Liver (tissue), 9 donors: ENCODE results near the gene ROR1. TPM values are rescaled to one million over a fixed set of nuclear protein-coding genes. Genes with fewer than 3 reads are reported as not detected.

Experiments
- DNase-seq: peaks from one replicate; pipeline ENCODE4 v3.0.0-alpha.2; 2017; ENCODE audit warnings: low spot score
- H3K27ac ChIP-seq, 2 donors: one replicate each; pipeline ENCODE4 v1.7.0; 2013; ENCODE audit warnings: inconsistent platforms in 2 of 2, low read length in 2 of 2, control low read depth in 1 of 2, low read depth in 1 of 2, mild to moderate bottlenecking in 1 of 2
- H3K27me3 ChIP-seq, 4 donors: one replicate each; pipeline versions ENCODE4 v1.6.1 to v1.7.0; 2013; ENCODE audit warnings: low read length in 3 of 4, inconsistent platforms in 1 of 4, mild to moderate bottlenecking in 1 of 4, moderate library complexity in 1 of 4; ENCODE audit not compliant: control insufficient read depth in 4 of 4, insufficient read depth in 4 of 4
- H3K36me3 ChIP-seq, 4 donors: one replicate each; pipeline versions ENCODE4 v1.6.1 to v1.7.0; 2013; ENCODE audit warnings: low read length in 3 of 4, mild to moderate bottlenecking in 3 of 4, low read depth in 1 of 4, moderate library complexity in 1 of 4; ENCODE audit not compliant: control insufficient read depth in 4 of 4, insufficient read depth in 3 of 4
- H3K4me1 ChIP-seq, 4 donors: one replicate each; pipeline versions ENCODE4 v1.6.1 to v1.7.0; 2013; ENCODE audit warnings: low read length in 3 of 4, mild to moderate bottlenecking in 3 of 4, moderate library complexity in 1 of 4; ENCODE audit not compliant: control insufficient read depth in 4 of 4, insufficient read depth in 4 of 4
- H3K4me3 ChIP-seq, 3 donors: one replicate each; pipeline versions ENCODE4 v1.6.1 to v1.7.0; 2013; ENCODE audit warnings: low read length in 3 of 3, control low read depth in 1 of 3, low read depth in 1 of 3, mild to moderate bottlenecking in 1 of 3
- H3K9ac ChIP-seq, 2 donors: one replicate each; pipeline ENCODE4 v1.7.0; 2013; ENCODE audit warnings: low read length in 2 of 2, mild to moderate bottlenecking in 2 of 2, moderate library complexity in 2 of 2, control low read depth in 1 of 2, low read depth in 1 of 2
- H3K9me3 ChIP-seq, 4 donors: one replicate each; pipeline versions ENCODE4 v1.6.1 to v1.7.0; 2013; ENCODE audit warnings: low read length in 3 of 4; ENCODE audit not compliant: control insufficient read depth in 4 of 4
- EGR1 ChIP-seq, 2 donors: IDR thresholded peaks; 2 replicates each; pipeline ENCODE4 v1.6.1; 2016 to 2018; ENCODE audit warnings: antibody characterized with exemption in 2 of 2, low read depth in 2 of 2
- FOXA2 ChIP-seq: IDR thresholded peaks from 2 replicates; pipeline ENCODE4 v1.6.1; 2016; ENCODE audit warnings: antibody characterized with exemption
- HNF4A ChIP-seq, 2 donors: conservative IDR thresholded peaks; 2 replicates each; pipeline ENCODE4 v1.6.1; 2016; ENCODE audit warnings: antibody characterized with exemption in 2 of 2, mild to moderate bottlenecking in 2 of 2
- HNF4G ChIP-seq: IDR thresholded peaks from 2 replicates; pipeline ENCODE4 v1.6.1; 2016; ENCODE audit warnings: antibody characterized with exemption
- JUND ChIP-seq, 2 donors: IDR thresholded peaks; 2 replicates each; pipeline ENCODE4 v1.6.1; 2016; ENCODE audit warnings: antibody characterized with exemption in 2 of 2
- RXRA ChIP-seq, 2 donors: IDR thresholded peaks; 2 replicates each; pipeline ENCODE4 v1.6.1; 2017 to 2018; ENCODE audit warnings: antibody characterized with exemption in 2 of 2, mild to moderate bottlenecking in 1 of 2
- TAF1 ChIP-seq: conservative IDR thresholded peaks from 2 replicates; pipeline ENCODE4 v1.6.1; 2016; ENCODE audit warnings: antibody characterized with exemption, mild to moderate bottlenecking
- WGBS: extraction: QIAGEN DNeasy Blood & Tissue Kit; methylation state at CpG from one replicate; pipeline ENCODE4 v1.1.7; 2013; 5-methylcytosine and 5-hydroxymethylcytosine counted together
- polyA plus RNA-seq, 2 donors: library from polyadenylated mRNA; stranded (reverse) in 1 of 2; unstranded in 1 of 2; fragments of 200-250 nt in 1 of 2; fragments of >200 nt in 1 of 2; fragmentation: Nextera tagmentation in 1 of 2; extraction: Ambion mirVana in 1 of 2; gene quantifications; one replicate each; pipeline versions ENCODE4 v1.2.1 to v1.2.3, GENCODE V29; 2013 to 2015
- total RNA-seq, 2 donors: library from RNA; depleted of rRNA; stranded (reverse); fragments of >200 nt; gene quantifications; one replicate each; pipeline ENCODE4 v1.2.3, GENCODE V29; 2014
- TF ChIP-seq, protein P1 (sequence below): IDR thresholded peaks from 2 replicates; pipeline ENCODE4 v1.6.1; 2016; ENCODE audit warnings: antibody characterized with exemption
- TF ChIP-seq, protein P2 (sequence below): fragments of 150-350 bp; IDR thresholded peaks from 2 replicates; pipeline ENCODE4 v1.5.1; 2017; ENCODE audit warnings: improper control_type of control experiment, low read depth, low read length; ENCODE audit not compliant: missing input control
- TF ChIP-seq, protein P3 (sequence below): IDR thresholded peaks from 2 replicates; pipeline ENCODE4 v1.6.1; 2016; ENCODE audit warnings: antibody characterized with exemption, mild to moderate bottlenecking
- TF ChIP-seq, protein P4 (sequence below): IDR thresholded peaks from 2 replicates; pipeline ENCODE4 v1.6.1; 2016; ENCODE audit warnings: antibody characterized with exemption
- donor health status: healthy.
- donor health status: healthy.
- donor health status: healthy.
- donor health status: healthy.
- donor health status: healthy.

Gene ROR1
- total and polyA plus RNA-seq, 4 donors: 0.15 to 0.98 (median 0.37) TPM

DNA sequence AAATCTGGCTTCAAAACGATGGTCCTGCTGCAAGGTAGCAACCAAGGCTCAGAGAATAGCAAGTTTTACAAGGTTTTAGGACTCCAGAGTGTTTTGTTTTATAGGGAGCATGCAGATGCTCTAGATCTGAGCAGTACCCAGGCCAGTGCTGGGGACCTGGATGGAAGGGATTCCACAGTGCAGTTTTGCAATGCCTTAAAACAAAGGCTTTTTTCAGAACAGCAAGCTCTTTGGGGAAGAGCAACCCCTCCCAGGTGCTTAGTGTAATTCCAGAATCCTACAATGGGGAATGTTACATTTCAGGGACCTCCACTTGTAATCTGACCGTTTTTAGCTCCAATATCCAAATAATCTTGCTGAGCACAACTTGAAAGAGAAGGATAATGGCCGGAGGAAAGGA, 6.7 kb downstream of the ROR1 start:
- Histone ChIP-seq H3K9ac (no peak overlapping the region), H3K4me3 (no peak overlapping the region), H3K27ac (no peak overlapping the region), H3K36me3 (no peaks in the 10 kb centered on the region), H3K4me1 (peaks cover 0 to 7% (median under 1%) of the 10 kb centered on the region in 4 donors), H3K9me3 (no peaks in the 10 kb centered on the region), H3K27me3 (no peaks in the 10 kb centered on the region)
- no peak for DNase-seq
- 67% methylated on average over 3 of the region's 3 CpGs for WGBS
- TF ChIP-seq TAF1: no peak

DNA sequence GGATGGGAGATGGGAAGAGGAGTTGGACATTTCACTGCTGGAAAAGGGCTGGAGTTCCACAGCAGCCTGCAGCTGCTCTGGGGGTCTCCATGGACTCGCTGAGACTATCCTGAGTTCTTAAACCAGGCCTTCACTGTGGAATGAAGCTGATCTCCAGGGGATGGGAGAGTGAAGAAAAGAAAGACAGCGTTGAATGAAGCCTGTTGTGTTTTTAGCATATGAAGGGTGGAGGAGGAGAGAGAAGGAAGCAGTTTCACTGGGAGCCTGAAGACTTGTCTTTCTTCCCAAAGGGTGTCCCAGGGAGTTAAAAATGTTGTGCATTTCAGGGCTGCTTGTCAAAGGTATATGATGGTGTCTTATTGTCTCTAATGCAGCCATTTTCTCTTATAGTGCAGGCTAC, 9.2 kb downstream of the ROR1 start:
- H3K4me1 ChIP-seq: peaks cover 0 to 7% (median 0%) of the 10 kb centered on the region in 4 donors

DNA sequence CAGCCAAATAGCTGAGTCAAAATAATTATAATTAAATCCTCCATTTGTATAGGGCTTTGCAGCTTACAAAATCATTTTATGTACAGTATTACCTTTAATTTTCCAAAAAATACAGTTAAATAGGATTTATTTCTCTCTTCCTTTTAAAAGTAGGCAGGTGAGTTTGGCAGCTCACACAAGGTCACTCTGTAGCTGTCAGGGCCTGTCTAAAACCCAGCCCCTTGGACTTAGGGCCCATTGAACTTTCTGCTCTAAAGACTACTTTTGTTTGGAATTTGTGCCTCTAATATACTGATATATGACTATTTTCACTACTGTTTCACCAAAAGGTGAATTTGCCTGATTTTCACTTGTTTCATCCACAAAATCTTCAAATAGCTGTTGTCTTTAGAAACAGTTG, 10.3 kb downstream of the ROR1 start:
- Histone ChIP-seq H3K27ac (no peak overlapping the region), H3K9me3 (no peaks in the 10 kb centered on the region), H3K9ac (no peak overlapping the region), H3K4me3 (no peak overlapping the region), H3K27me3 (no peaks in the 10 kb centered on the region), H3K36me3 (no peaks in the 10 kb centered on the region), H3K4me1 (peaks cover 0 to 7% (median 0%) of the 10 kb centered on the region in 4 donors)
- DNase-seq: no peak
- TF ChIP-seq RXRA (IDR thresholded peaks at IDR 0.05) (no peak), TAF1 (no peak), EGR1 (IDR thresholded peaks at IDR 0.05; ENCODE audit: low read depth in 2 of 2) (no peak), JUND (IDR thresholded peaks at IDR 0.05) (no peak)
- TF ChIP-seq, protein P1, sequence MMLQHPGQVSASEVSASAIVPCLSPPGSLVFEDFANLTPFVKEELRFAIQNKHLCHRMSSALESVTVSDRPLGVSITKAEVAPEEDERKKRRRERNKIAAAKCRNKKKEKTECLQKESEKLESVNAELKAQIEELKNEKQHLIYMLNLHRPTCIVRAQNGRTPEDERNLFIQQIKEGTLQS: no peak
- TF ChIP-seq, protein P2, sequence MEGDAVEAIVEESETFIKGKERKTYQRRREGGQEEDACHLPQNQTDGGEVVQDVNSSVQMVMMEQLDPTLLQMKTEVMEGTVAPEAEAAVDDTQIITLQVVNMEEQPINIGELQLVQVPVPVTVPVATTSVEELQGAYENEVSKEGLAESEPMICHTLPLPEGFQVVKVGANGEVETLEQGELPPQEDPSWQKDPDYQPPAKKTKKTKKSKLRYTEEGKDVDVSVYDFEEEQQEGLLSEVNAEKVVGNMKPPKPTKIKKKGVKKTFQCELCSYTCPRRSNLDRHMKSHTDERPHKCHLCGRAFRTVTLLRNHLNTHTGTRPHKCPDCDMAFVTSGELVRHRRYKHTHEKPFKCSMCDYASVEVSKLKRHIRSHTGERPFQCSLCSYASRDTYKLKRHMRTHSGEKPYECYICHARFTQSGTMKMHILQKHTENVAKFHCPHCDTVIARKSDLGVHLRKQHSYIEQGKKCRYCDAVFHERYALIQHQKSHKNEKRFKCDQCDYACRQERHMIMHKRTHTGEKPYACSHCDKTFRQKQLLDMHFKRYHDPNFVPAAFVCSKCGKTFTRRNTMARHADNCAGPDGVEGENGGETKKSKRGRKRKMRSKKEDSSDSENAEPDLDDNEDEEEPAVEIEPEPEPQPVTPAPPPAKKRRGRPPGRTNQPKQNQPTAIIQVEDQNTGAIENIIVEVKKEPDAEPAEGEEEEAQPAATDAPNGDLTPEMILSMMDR: no peak

More for the DNA sequence above, 9.2 kb downstream of the ROR1 start:
- Histone ChIP-seq H3K27ac (no peak overlapping the region), H3K9ac (no peak overlapping the region), H3K4me3 (no peak overlapping the region), H3K36me3 (no peaks in the 10 kb centered on the region), H3K9me3 (no peaks in the 10 kb centered on the region), H3K27me3 (no peaks in the 10 kb centered on the region)
- WGBS: 87% methylated on average over 2 of the region's 2 CpGs
- no peak for DNase-seq
- TF ChIP-seq JUND (IDR thresholded peaks at IDR 0.05) (no peak), FOXA2 (no peak), EGR1 (IDR thresholded peaks at IDR 0.05; ENCODE audit: low read depth in 2 of 2) (no peak), HNF4G (no peak), RXRA (IDR thresholded peaks at IDR 0.05) (no peak), HNF4A (conservative IDR thresholded peaks at IDR 0.05) (no peak), TAF1 (no peak)
- TF ChIP-seq, protein P3, sequence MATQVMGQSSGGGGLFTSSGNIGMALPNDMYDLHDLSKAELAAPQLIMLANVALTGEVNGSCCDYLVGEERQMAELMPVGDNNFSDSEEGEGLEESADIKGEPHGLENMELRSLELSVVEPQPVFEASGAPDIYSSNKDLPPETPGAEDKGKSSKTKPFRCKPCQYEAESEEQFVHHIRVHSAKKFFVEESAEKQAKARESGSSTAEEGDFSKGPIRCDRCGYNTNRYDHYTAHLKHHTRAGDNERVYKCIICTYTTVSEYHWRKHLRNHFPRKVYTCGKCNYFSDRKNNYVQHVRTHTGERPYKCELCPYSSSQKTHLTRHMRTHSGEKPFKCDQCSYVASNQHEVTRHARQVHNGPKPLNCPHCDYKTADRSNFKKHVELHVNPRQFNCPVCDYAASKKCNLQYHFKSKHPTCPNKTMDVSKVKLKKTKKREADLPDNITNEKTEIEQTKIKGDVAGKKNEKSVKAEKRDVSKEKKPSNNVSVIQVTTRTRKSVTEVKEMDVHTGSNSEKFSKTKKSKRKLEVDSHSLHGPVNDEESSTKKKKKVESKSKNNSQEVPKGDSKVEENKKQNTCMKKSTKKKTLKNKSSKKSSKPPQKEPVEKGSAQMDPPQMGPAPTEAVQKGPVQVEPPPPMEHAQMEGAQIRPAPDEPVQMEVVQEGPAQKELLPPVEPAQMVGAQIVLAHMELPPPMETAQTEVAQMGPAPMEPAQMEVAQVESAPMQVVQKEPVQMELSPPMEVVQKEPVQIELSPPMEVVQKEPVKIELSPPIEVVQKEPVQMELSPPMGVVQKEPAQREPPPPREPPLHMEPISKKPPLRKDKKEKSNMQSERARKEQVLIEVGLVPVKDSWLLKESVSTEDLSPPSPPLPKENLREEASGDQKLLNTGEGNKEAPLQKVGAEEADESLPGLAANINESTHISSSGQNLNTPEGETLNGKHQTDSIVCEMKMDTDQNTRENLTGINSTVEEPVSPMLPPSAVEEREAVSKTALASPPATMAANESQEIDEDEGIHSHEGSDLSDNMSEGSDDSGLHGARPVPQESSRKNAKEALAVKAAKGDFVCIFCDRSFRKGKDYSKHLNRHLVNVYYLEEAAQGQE: no peak
- TF ChIP-seq, protein P4, sequence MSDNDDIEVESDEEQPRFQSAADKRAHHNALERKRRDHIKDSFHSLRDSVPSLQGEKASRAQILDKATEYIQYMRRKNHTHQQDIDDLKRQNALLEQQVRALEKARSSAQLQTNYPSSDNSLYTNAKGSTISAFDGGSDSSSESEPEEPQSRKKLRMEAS: no peak
